ENCODE results near the gene VGLL4. TPM values are rescaled to one million over a fixed set of nuclear protein-coding genes. Genes with fewer than 3 reads are reported as not detected.

Gene VGLL4
- total and polyA plus RNA-seq, 4 experiments from 2014 or later: 15.1 to 30.3 (median 25.6) TPM

- no peaks in the 10 kb centered on the region for H3K4me1 ChIP-seq (ENCODE audit: insufficient read depth, low read length)
- H3K9me3 ChIP-seq (ENCODE audit: control insufficient read depth in 1 of 2, low read length in 2 of 2): no peaks in the 10 kb centered on the region
- Mint-ChIP-seq H3K9me3 (no peaks in the 10 kb centered on the region), H3K27me3 (no peaks in the 10 kb centered on the region), H3K27ac (peak overlapping the region in 4 of 7 donors; percentile 4 to 77 (median 40)), H3K4me1 (peaks cover 19 to 41% (median 30%) of the 10 kb centered on the region in 4 donors), H3K36me3 (peaks cover 14 to 15% of the 10 kb centered on the region in 2 donors), H3K4me3 (no peak overlapping the region)
- H3K27ac ChIP-seq (ENCODE audit: low read depth, low read length): no peak overlapping the region
- no peak overlapping the region for H3K4me3 ChIP-seq (ENCODE audit: low read length in 2 of 2)
- intact Hi-C loops (cut with micrococcal nuclease): no loop called here
- H3K36me3 ChIP-seq (ENCODE audit: insufficient read depth, low read length): no peaks in the 10 kb centered on the region
- ChIA-PET POLR2A (ENCODE audit: partially characterized antibody) (no interaction called here), CTCF (ENCODE audit: partially characterized antibody) (interaction anchor here (0.5 to 1.4 kb wide), 3 partner anchors 13 to 928 kb away, joined by 3 to 4 read pairs (median 4); no protein-coding TSS in a partner anchor)
- no peak for DNase-seq
- no peaks in the 10 kb centered on the region for H3K27me3 ChIP-seq (ENCODE audit: insufficient read depth, low read length)
Observed at GRCh38 chr3:11606090-11606784, 37.5 kb downstream of the VGLL4 start.

GRCh38 chr3:11605398-11605797 is 38.3 kb downstream of the VGLL4 start:
- DNase-seq: no peak
- ChIA-PET POLR2A (ENCODE audit: partially characterized antibody) (no interaction called here), CTCF (ENCODE audit: partially characterized antibody) (no interaction called here)
- Histone ChIP-seq H3K4me1 (ENCODE audit: insufficient read depth, low read length) (no peaks in the 10 kb centered on the region), H3K27ac (ENCODE audit: low read depth, low read length) (no peak overlapping the region), H3K27me3 (ENCODE audit: insufficient read depth, low read length) (no peaks in the 10 kb centered on the region), H3K36me3 (ENCODE audit: insufficient read depth, low read length) (peaks cover 7% of the 10 kb centered on the region), H3K9me3 (ENCODE audit: control insufficient read depth in 1 of 2, low read length in 2 of 2) (no peaks in the 10 kb centered on the region), H3K4me3 (ENCODE audit: low read length in 2 of 2) (no peak overlapping the region)
- Mint-ChIP-seq H3K36me3 (peaks cover 15 to 23% of the 10 kb centered on the region in 2 donors), H3K9me3 (no peaks in the 10 kb centered on the region), H3K4me3 (no peak overlapping the region), H3K27me3 (no peaks in the 10 kb centered on the region), H3K27ac (peak overlapping the region in 3 of 7 donors; percentile 11 to 48 (median 33)), H3K4me1 (peaks cover 19 to 35% (median 28%) of the 10 kb centered on the region in 4 donors)
- intact Hi-C loops (cut with micrococcal nuclease): no loop called here

- POLR2A ChIA-PET (ENCODE audit: partially characterized antibody): no interaction called here
- no peak overlapping the region for H3K27ac ChIP-seq (ENCODE audit: low read depth, low read length)
- H3K4me3 ChIP-seq (ENCODE audit: low read length in 2 of 2): no peak overlapping the region
- intact Hi-C loops (cut with micrococcal nuclease): no loop called here
- CTCF ChIA-PET (ENCODE audit: partially characterized antibody): no interaction called here
- H3K4me3 Mint-ChIP-seq: no peak overlapping the region
- no peak overlapping the region for H3K27ac Mint-ChIP-seq
- H3K27me3 Mint-ChIP-seq: no peaks in the 10 kb centered on the region
- peaks cover 13% of the 10 kb centered on the region for H3K36me3 ChIP-seq (ENCODE audit: insufficient read depth, low read length)
- H3K4me1 ChIP-seq (ENCODE audit: insufficient read depth, low read length): no peaks in the 10 kb centered on the region
- peaks cover 22 to 30% of the 10 kb centered on the region in 2 donors for H3K36me3 Mint-ChIP-seq
- H3K4me1 Mint-ChIP-seq: peaks cover 12 to 25% (median 20%) of the 10 kb centered on the region in 4 donors
- no peaks in the 10 kb centered on the region for H3K9me3 Mint-ChIP-seq
- H3K9me3 ChIP-seq (ENCODE audit: control insufficient read depth in 1 of 2, low read length in 2 of 2): no peaks in the 10 kb centered on the region
- no peak for DNase-seq
- no peaks in the 10 kb centered on the region for H3K27me3 ChIP-seq (ENCODE audit: insufficient read depth, low read length)
Observed at GRCh38 chr3:11604139-11604892, 39.4 kb downstream of the VGLL4 start.

GRCh38 chr3:11603628-11604027 is 40.1 kb downstream of the VGLL4 start:
- DNase-seq: no peak
- no peak overlapping the region for H3K27ac ChIP-seq (ENCODE audit: low read depth, low read length)
- no peaks in the 10 kb centered on the region for H3K27me3 Mint-ChIP-seq
- peaks cover 13% of the 10 kb centered on the region for H3K36me3 ChIP-seq (ENCODE audit: insufficient read depth, low read length)
- peaks cover 12 to 21% (median 17%) of the 10 kb centered on the region in 4 donors for H3K4me1 Mint-ChIP-seq
- H3K27me3 ChIP-seq (ENCODE audit: insufficient read depth, low read length): no peaks in the 10 kb centered on the region
- no peaks in the 10 kb centered on the region for H3K4me1 ChIP-seq (ENCODE audit: insufficient read depth, low read length)
- H3K36me3 Mint-ChIP-seq: peaks cover 26 to 33% of the 10 kb centered on the region in 2 donors
- intact Hi-C loops (cut with micrococcal nuclease): no loop called here
- no peaks in the 10 kb centered on the region for H3K9me3 Mint-ChIP-seq
- ChIA-PET POLR2A (ENCODE audit: partially characterized antibody) (no interaction called here), CTCF (ENCODE audit: partially characterized antibody) (no interaction called here)
- no peak overlapping the region for H3K4me3 ChIP-seq (ENCODE audit: low read length in 2 of 2)
- no peaks in the 10 kb centered on the region for H3K9me3 ChIP-seq (ENCODE audit: control insufficient read depth in 1 of 2, low read length in 2 of 2)
- H3K27ac Mint-ChIP-seq: no peak overlapping the region
- no peak overlapping the region for H3K4me3 Mint-ChIP-seq

GRCh38 chr3:11602886-11603527 is 40.7 kb downstream of the VGLL4 start:
- no peaks in the 10 kb centered on the region for H3K9me3 ChIP-seq (ENCODE audit: control insufficient read depth in 1 of 2, low read length in 2 of 2)
- Mint-ChIP-seq H3K4me3 (no peak overlapping the region), H3K36me3 (peaks cover 32 to 36% of the 10 kb centered on the region in 2 donors), H3K27me3 (no peaks in the 10 kb centered on the region), H3K9me3 (no peaks in the 10 kb centered on the region), H3K4me1 (peaks cover 12 to 17% (median 17%) of the 10 kb centered on the region in 4 donors), H3K27ac (no peak overlapping the region)
- no peak overlapping the region for H3K4me3 ChIP-seq (ENCODE audit: low read length in 2 of 2)
- H3K4me1 ChIP-seq (ENCODE audit: insufficient read depth, low read length): no peaks in the 10 kb centered on the region
- no peak for DNase-seq
- peaks cover 13% of the 10 kb centered on the region for H3K36me3 ChIP-seq (ENCODE audit: insufficient read depth, low read length)
- H3K27ac ChIP-seq (ENCODE audit: low read depth, low read length): no peak overlapping the region
- ChIA-PET CTCF (ENCODE audit: partially characterized antibody) (no interaction called here), POLR2A (ENCODE audit: partially characterized antibody) (no interaction called here)
- H3K27me3 ChIP-seq (ENCODE audit: insufficient read depth, low read length): no peaks in the 10 kb centered on the region
- intact Hi-C loops (cut with micrococcal nuclease): no loop called here

GRCh38 chr3:11602239-11602840 is 41.4 kb downstream of the VGLL4 start:
- Mint-ChIP-seq H3K27me3 (no peaks in the 10 kb centered on the region), H3K9me3 (peaks cover 0 to 3% (median 0%) of the 10 kb centered on the region in 8 donors), H3K27ac (no peak overlapping the region), H3K4me3 (no peak overlapping the region), H3K4me1 (peaks cover 10 to 19% (median 16%) of the 10 kb centered on the region in 4 donors), H3K36me3 (peaks cover 37 to 39% of the 10 kb centered on the region in 2 donors)
- Histone ChIP-seq H3K9me3 (ENCODE audit: control insufficient read depth in 1 of 2, low read length in 2 of 2) (no peaks in the 10 kb centered on the region), H3K27ac (ENCODE audit: low read depth, low read length) (no peak overlapping the region), H3K36me3 (ENCODE audit: insufficient read depth, low read length) (peaks cover 13% of the 10 kb centered on the region), H3K4me1 (ENCODE audit: insufficient read depth, low read length) (no peaks in the 10 kb centered on the region), H3K27me3 (ENCODE audit: insufficient read depth, low read length) (no peaks in the 10 kb centered on the region), H3K4me3 (ENCODE audit: low read length in 2 of 2) (no peak overlapping the region)
- intact Hi-C loops (cut with micrococcal nuclease): no loop called here
- ChIA-PET CTCF (ENCODE audit: partially characterized antibody) (no interaction called here), POLR2A (ENCODE audit: partially characterized antibody) (interaction anchor here (0.6 kb wide), 1 partner anchor 35 kb away, joined by 3 read pairs; no protein-coding TSS in a partner anchor)
- no peak for DNase-seq

Measured in CD4-positive, alpha-beta memory T cell (primary cell).